H7 (cell line): ENCODE measurements around the gene C19orf38. TPM values are rescaled to one million over a fixed set of nuclear protein-coding genes. Genes with fewer than 3 reads are reported as not detected.

ENCODE experiments used
- DNase-seq: peaks from one replicate; pipeline ENCODE4 v3.0.0; 2012
- H3K27me3 ChIP-seq: 2 replicates; pipeline ENCODE4 v1.6.0; 2011; ENCODE audit warnings: mild to moderate bottlenecking, low read length; ENCODE audit not compliant: control insufficient read depth, insufficient read depth
- H3K36me3 ChIP-seq: replicated peaks from 2 replicates; pipeline ENCODE4 v1.5.1; 2011; ENCODE audit warnings: low read length; ENCODE audit not compliant: control insufficient read depth, insufficient read depth
- H3K4me3 ChIP-seq: 2 replicates; pipeline ENCODE4 v1.5.1; 2011; ENCODE audit warnings: low read depth, mild to moderate bottlenecking, control low read depth, low read length, moderate library complexity; ENCODE audit not compliant: insufficient read depth
- total RNA-seq: library from RNA; depleted of rRNA; stranded (reverse); fragments of >200 nt; shearing (Covaris generic); gene quantifications from 2 replicates; pipeline ENCODE4 v1.2.3, GENCODE V29; 2014; rRNA removed

C19orf38 gene
- total RNA-seq, 1 experiment from 2014 or later = 0.59 TPM

GRCh38 chr19:10913716-10914340 lies 65.6 kb downstream of the C19orf38 start:
- no peak overlapping the region for H3K4me3 ChIP-seq
- DNase-seq = no peak
- H3K36me3 ChIP-seq = peaks cover 21% of the 10 kb centered on the region
- H3K27me3 ChIP-seq = no peaks in the 10 kb centered on the region

- Histone ChIP-seq H3K27me3 (no peaks in the 10 kb centered on the region), H3K36me3 (peaks cover 28% of the 10 kb centered on the region), H3K4me3 (no peak overlapping the region)
- no peak for DNase-seq
These were observed 67.2 kb downstream of the C19orf38 start for GRCh38 chr19:10915130-10916091.

GRCh38 chr19:10916602-10917001 lies 68.4 kb downstream of the C19orf38 start:
- Histone ChIP-seq H3K36me3 (peaks cover 22% of the 10 kb centered on the region), H3K4me3 (no peak overlapping the region), H3K27me3 (no peaks in the 10 kb centered on the region)
- peak; percentile 33 for DNase-seq

GRCh38 chr19:10918359-10918758 lies 70.1 kb downstream of the C19orf38 start:
- H3K36me3 ChIP-seq = peaks cover 19% of the 10 kb centered on the region
- DNase-seq = no peak
- no peaks in the 10 kb centered on the region for H3K27me3 ChIP-seq
- no peak overlapping the region for H3K4me3 ChIP-seq

Other genes starting within 250 kb of the C19orf38 start
- gene SLC44A2, start 222.9 kb upstream of the C19orf38 start, total RNA-seq = 39.4 and 43.0 TPM in 2 replicates
- gene ILF3, start 194.1 kb upstream of the C19orf38 start, total RNA-seq = 354 and 378 TPM in 2 replicates
- 52.4 and 64.9 TPM in 2 replicates for gene QTRT1, start 147.0 kb upstream of the C19orf38 start, total RNA-seq
- 77.6 and 89.9 TPM in 2 replicates for gene DNM2, start 130.3 kb upstream of the C19orf38 start, total RNA-seq
- 49.5 and 50.3 TPM in 2 replicates for gene TMED1, start 12.2 kb upstream of the C19orf38 start, total RNA-seq
- 117 and 151 TPM in 2 replicates for gene CARM1, start 23.1 kb downstream of the C19orf38 start, total RNA-seq
- 81.1 and 90.3 TPM in 2 replicates for gene YIPF2, start 80.2 kb downstream of the C19orf38 start, total RNA-seq
- gene TIMM29, start 80.4 kb downstream of the C19orf38 start, total RNA-seq = 58.2 and 68.3 TPM in 2 replicates
- gene SMARCA4, start 112.6 kb downstream of the C19orf38 start, total RNA-seq = 173 and 208 TPM in 2 replicates
- gene LDLR, start 241.0 kb downstream of the C19orf38 start, total RNA-seq = 144 and 158 TPM in 2 replicates